Measurements from ENCODE around the gene LHPP.

Gene LHPP

DNA sequence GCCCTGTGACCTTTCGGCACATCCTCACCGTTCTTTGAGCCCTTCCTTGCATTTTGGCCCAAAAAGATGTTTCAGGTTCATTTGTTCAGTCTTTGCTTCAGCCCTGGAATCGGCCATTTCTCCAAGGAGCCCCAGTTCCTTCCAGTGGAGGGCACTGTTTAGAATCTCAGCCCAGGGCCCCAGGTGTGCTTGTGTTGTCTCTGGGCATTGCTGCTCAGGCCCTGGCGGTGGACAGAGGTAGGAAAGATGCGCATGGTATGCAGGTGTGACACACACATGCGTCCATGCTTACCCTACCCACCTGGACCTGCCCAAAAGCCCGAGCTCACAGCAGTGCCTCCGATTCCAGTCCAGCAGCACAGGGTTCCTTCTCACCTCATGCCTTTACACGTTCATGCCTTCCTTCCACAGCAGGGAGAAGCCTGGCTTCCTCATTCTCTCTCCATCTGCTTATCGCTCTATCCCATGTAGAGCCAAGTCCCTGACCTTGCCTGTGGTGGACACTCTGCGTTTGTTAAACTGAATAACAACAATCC, 70.6 kb downstream of the LHPP start:
- H3K27me3 ChIP-seq (ENCODE audit: control insufficient read depth, insufficient read depth, low read length) = no peaks in the 10 kb centered on the region
- H3K36me3 ChIP-seq (ENCODE audit: control insufficient read depth, insufficient read depth, low read length) = no peaks in the 10 kb centered on the region
- no peak overlapping the region for H3K9ac ChIP-seq (ENCODE audit: low read length)
- H3K4me3 ChIP-seq (ENCODE audit: low read length) = no peak overlapping the region
- H3K27ac ChIP-seq (ENCODE audit: low read depth, low read length) = no peak overlapping the region
- no peaks in the 10 kb centered on the region for H3K4me1 ChIP-seq (ENCODE audit: control insufficient read depth, insufficient read depth, low read length)

GRCh38 chr10:124532788-124533187, 71.2 kb downstream of the LHPP start:
- H3K27me3 ChIP-seq (ENCODE audit: control insufficient read depth, insufficient read depth, low read length) = no peaks in the 10 kb centered on the region
- no peak overlapping the region for H3K4me3 ChIP-seq (ENCODE audit: low read length)
- no peak overlapping the region for H3K27ac ChIP-seq (ENCODE audit: low read depth, low read length)
- H3K4me1 ChIP-seq (ENCODE audit: control insufficient read depth, insufficient read depth, low read length) = no peaks in the 10 kb centered on the region
- no peak overlapping the region for H3K9ac ChIP-seq (ENCODE audit: low read length)
- no peaks in the 10 kb centered on the region for H3K36me3 ChIP-seq (ENCODE audit: control insufficient read depth, insufficient read depth, low read length)

DNA sequence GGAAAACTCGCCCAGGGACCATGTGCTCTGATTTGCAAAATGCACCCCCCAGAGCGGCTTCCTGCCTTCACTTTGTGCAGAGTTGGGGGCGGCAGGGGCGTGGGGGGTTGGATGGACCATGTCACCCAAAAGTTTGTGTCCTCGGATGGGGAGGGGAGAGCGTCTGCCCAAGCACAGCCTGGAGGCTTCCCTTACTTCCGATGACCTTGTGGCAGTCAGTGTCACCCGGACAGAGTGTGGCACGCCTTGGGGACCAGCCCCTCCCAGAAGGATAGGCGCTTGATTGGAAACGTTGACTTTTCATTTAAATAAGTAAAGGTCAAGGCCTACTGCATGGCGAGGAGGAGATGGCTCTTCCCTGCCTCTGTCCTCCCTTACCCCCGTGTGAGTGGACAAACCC, 71.6 kb downstream of the LHPP start:
- no peaks in the 10 kb centered on the region for H3K36me3 ChIP-seq (ENCODE audit: control insufficient read depth, insufficient read depth, low read length)
- H3K4me1 ChIP-seq (ENCODE audit: control insufficient read depth, insufficient read depth, low read length) = no peaks in the 10 kb centered on the region
- no peak overlapping the region for H3K9ac ChIP-seq (ENCODE audit: low read length)
- H3K4me3 ChIP-seq (ENCODE audit: low read length) = no peak overlapping the region
- no peak overlapping the region for H3K27ac ChIP-seq (ENCODE audit: low read depth, low read length)
- no peaks in the 10 kb centered on the region for H3K27me3 ChIP-seq (ENCODE audit: control insufficient read depth, insufficient read depth, low read length)

- Histone ChIP-seq H3K4me3 (ENCODE audit: low read length) (no peak overlapping the region), H3K9ac (ENCODE audit: low read length) (no peak overlapping the region), H3K4me1 (ENCODE audit: control insufficient read depth, insufficient read depth, low read length) (no peaks in the 10 kb centered on the region), H3K36me3 (ENCODE audit: control insufficient read depth, insufficient read depth, low read length) (no peaks in the 10 kb centered on the region), H3K27me3 (ENCODE audit: control insufficient read depth, insufficient read depth, low read length) (no peaks in the 10 kb centered on the region), H3K27ac (ENCODE audit: low read depth, low read length) (no peak overlapping the region)
These were observed 72.7 kb downstream of the LHPP start for GRCh38 chr10:124534231-124534798.

- Histone ChIP-seq H3K27ac (ENCODE audit: low read depth, low read length) (no peak overlapping the region), H3K4me1 (ENCODE audit: control insufficient read depth, insufficient read depth, low read length) (no peaks in the 10 kb centered on the region), H3K36me3 (ENCODE audit: control insufficient read depth, insufficient read depth, low read length) (no peaks in the 10 kb centered on the region), H3K9ac (ENCODE audit: low read length) (no peak overlapping the region), H3K4me3 (ENCODE audit: low read length) (no peak overlapping the region), H3K27me3 (ENCODE audit: control insufficient read depth, insufficient read depth, low read length) (no peaks in the 10 kb centered on the region)
These were observed 73.4 kb downstream of the LHPP start for GRCh38 chr10:124534826-124535601.

DNA sequence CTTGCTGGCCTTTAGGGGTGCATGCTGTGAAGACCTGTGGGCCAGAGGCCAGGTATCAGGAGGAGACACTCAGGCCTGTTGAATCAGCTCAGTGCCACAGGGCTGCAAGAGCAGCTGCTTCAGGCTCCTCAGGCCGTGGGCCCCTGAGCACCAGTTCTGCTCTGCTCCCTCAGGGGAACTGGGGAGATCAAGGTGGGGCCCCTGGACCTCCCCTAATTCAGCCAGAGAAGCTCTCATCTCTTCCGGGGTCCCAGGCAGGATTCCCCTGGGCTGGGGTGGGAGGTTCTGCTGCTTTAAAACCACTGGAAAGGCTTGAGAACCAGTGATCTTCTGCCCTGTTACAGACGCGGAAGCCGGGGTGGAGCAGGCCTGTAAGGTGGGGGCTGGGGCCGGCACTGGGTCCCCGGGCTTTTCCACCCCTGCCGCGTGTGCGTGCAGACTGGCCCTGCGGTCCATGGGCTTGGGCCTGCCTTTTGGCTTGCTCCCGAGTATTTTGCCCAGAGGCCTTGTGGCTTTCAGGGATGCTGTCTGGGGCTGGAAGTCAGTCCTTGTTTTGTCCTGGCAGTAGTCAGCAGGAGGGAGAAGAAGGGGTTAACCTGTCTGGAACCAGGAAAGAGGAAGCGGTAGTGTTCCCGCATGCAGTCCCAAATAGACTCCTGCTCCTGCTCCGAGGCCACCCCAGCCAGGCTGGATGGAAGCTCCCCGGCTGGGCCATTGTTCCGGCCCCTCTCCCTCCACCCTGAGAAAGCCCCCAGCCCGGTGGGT, 74.3 kb downstream of the LHPP start:
- H3K27me3 ChIP-seq (ENCODE audit: control insufficient read depth, insufficient read depth, low read length) = no peaks in the 10 kb centered on the region
- no peaks in the 10 kb centered on the region for H3K36me3 ChIP-seq (ENCODE audit: control insufficient read depth, insufficient read depth, low read length)
- H3K4me1 ChIP-seq (ENCODE audit: control insufficient read depth, insufficient read depth, low read length) = peaks cover 4% of the 10 kb centered on the region
- H3K9ac ChIP-seq (ENCODE audit: low read length) = no peak overlapping the region
- no peak overlapping the region for H3K4me3 ChIP-seq (ENCODE audit: low read length)
- H3K27ac ChIP-seq (ENCODE audit: low read depth, low read length) = no peak overlapping the region

DNA sequence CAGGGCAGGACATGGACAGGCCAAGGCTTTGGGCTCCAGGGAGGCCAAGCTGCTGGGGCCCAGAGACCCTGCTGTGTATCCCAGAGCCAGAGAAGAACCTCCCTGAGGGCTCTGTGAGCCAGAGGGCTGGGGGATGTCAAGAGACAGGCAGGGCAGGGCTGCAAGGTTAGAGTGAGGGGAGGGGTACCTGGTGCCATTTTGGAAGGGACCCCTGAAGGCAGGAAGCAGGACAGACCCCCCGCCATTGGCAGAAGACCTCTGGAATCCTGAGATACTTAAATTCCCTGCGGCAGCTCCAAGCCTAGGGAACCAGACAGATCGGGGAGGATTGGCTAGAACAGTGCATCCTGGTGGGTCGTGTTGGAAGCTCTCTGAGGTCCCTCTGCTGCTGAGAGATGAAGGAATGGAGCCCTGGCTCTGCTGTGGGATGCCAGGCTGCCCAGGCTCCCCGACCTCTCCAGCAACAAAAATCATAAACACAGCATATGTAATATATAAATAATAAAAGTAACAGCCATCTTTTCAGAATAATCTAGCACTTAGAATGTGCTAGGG, 75.0 kb downstream of the LHPP start:
- no peaks in the 10 kb centered on the region for H3K27me3 ChIP-seq (ENCODE audit: control insufficient read depth, insufficient read depth, low read length)
- H3K27ac ChIP-seq (ENCODE audit: low read depth, low read length) = no peak overlapping the region
- H3K4me3 ChIP-seq (ENCODE audit: low read length) = no peak overlapping the region
- no peak overlapping the region for H3K9ac ChIP-seq (ENCODE audit: low read length)
- H3K36me3 ChIP-seq (ENCODE audit: control insufficient read depth, insufficient read depth, low read length) = no peaks in the 10 kb centered on the region
- peaks cover 4% of the 10 kb centered on the region for H3K4me1 ChIP-seq (ENCODE audit: control insufficient read depth, insufficient read depth, low read length)

- Histone ChIP-seq H3K4me3 (ENCODE audit: low read length) (no peak overlapping the region), H3K27me3 (ENCODE audit: control insufficient read depth, insufficient read depth, low read length) (no peaks in the 10 kb centered on the region), H3K27ac (ENCODE audit: low read depth, low read length) (no peak overlapping the region), H3K36me3 (ENCODE audit: control insufficient read depth, insufficient read depth, low read length) (no peaks in the 10 kb centered on the region), H3K9ac (ENCODE audit: low read length) (no peak overlapping the region), H3K4me1 (ENCODE audit: control insufficient read depth, insufficient read depth, low read length) (peaks cover 4% of the 10 kb centered on the region)
These were observed 75.6 kb downstream of the LHPP start for GRCh38 chr10:124537166-124537725.

GRCh38 chr10:124537891-124538290, 76.3 kb downstream of the LHPP start:
- peaks cover 4% of the 10 kb centered on the region for H3K4me1 ChIP-seq (ENCODE audit: control insufficient read depth, insufficient read depth, low read length)
- no peaks in the 10 kb centered on the region for H3K36me3 ChIP-seq (ENCODE audit: control insufficient read depth, insufficient read depth, low read length)
- no peak overlapping the region for H3K9ac ChIP-seq (ENCODE audit: low read length)
- H3K27ac ChIP-seq (ENCODE audit: low read depth, low read length) = no peak overlapping the region
- H3K27me3 ChIP-seq (ENCODE audit: control insufficient read depth, insufficient read depth, low read length) = no peaks in the 10 kb centered on the region
- no peak overlapping the region for H3K4me3 ChIP-seq (ENCODE audit: low read length)

DNA sequence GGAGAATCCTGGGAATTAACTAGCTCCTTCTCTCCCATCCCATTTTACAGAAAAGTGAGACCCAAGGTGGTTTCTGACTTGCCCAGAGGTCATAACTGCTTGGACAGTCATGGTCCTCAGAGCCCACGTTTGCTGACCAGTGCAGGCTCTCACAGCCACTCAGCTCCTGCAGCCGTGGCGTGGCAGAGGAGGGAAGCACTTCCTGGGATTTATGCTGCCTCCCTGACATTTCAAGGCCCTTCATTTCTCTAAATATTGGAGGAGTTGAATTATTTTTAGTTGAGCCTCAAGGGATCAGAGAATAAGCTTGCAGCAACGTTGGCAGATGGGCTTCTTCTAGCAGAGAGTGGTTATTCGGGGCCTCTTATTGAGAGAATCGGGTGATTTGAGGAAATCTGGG, 77.1 kb downstream of the LHPP start:
- Histone ChIP-seq H3K36me3 (ENCODE audit: control insufficient read depth, insufficient read depth, low read length) (no peaks in the 10 kb centered on the region), H3K27ac (ENCODE audit: low read depth, low read length) (no peak overlapping the region)

GRCh38 chr10:124539935-124540641, 78.5 kb downstream of the LHPP start:
- no peaks in the 10 kb centered on the region for H3K27me3 ChIP-seq (ENCODE audit: control insufficient read depth, insufficient read depth, low read length)
- H3K4me3 ChIP-seq (ENCODE audit: low read length) = no peak overlapping the region
- H3K27ac ChIP-seq (ENCODE audit: low read depth, low read length) = no peak overlapping the region
- H3K36me3 ChIP-seq (ENCODE audit: control insufficient read depth, insufficient read depth, low read length) = no peaks in the 10 kb centered on the region
- no peak overlapping the region for H3K9ac ChIP-seq (ENCODE audit: low read length)
- peaks cover 4% of the 10 kb centered on the region for H3K4me1 ChIP-seq (ENCODE audit: control insufficient read depth, insufficient read depth, low read length)

More for the DNA sequence above, 77.1 kb downstream of the LHPP start:
- peaks cover 4% of the 10 kb centered on the region for H3K4me1 ChIP-seq (ENCODE audit: control insufficient read depth, insufficient read depth, low read length)
- no peak overlapping the region for H3K9ac ChIP-seq (ENCODE audit: low read length)
- no peaks in the 10 kb centered on the region for H3K27me3 ChIP-seq (ENCODE audit: control insufficient read depth, insufficient read depth, low read length)
- H3K4me3 ChIP-seq (ENCODE audit: low read length) = no peak overlapping the region

Data from rectal smooth muscle tissue (tissue), 1 donor.